Peyer's patch (tissue), 4 donors: Measurements from ENCODE around the gene GNAZ. TPM values are rescaled to one million over a fixed set of nuclear protein-coding genes. Genes with fewer than 3 reads are reported as not detected.

Experiments used
- DNase-seq, 3 donors: peaks; one replicate each; pipeline ENCODE4 v3.0.0-alpha.2; 2017 to 2019
- H3K27ac ChIP-seq, 4 donors: fragments of 200-600 bp; sonication (generic); one replicate each; pipeline ENCODE4 v1.5.1; 2016 to 2019
- H3K27me3 ChIP-seq, 2 donors: fragments of 200-600 bp; sonication (generic); one replicate each; pipeline ENCODE4 v1.5.1; 2019
- H3K36me3 ChIP-seq, 3 donors: fragments of 200-600 bp; sonication (generic); one replicate each; pipeline ENCODE4 v1.5.1; 2016 to 2019
- H3K4me1 ChIP-seq, 4 donors: fragments of 200-600 bp; sonication (generic); one replicate each; pipeline ENCODE4 v1.5.1; 2016 to 2019
- H3K4me3 ChIP-seq, 4 donors: fragments of 200-600 bp; sonication (generic); 1 replicate in 3 of 4; 2 replicates in 1 of 4; pipeline ENCODE4 v1.5.1; 2016 to 2019; ENCODE audit warnings: mild to moderate bottlenecking in 1 of 4
- H3K9me3 ChIP-seq, 4 donors: fragments of 200-600 bp; sonication (generic); one replicate each; pipeline ENCODE4 v1.5.1; 2016 to 2019; ENCODE audit warnings: mild to moderate bottlenecking in 1 of 4
- CTCF ChIP-seq, 6 experiments: fragments of 450-650 bp in 4 of 6; fragments of 200-600 bp in 2 of 6; sonication (generic) in 1 of 6; IDR thresholded peaks; one replicate each; pipeline ENCODE4 v1.5.1; 2017 to 2019; ENCODE audit warnings: antibody characterized with exemption in 6 of 6, mild to moderate bottlenecking in 3 of 6, moderate library complexity in 1 of 6
- POLR2A ChIP-seq, 2 donors: fragments of 450-650 bp; IDR thresholded peaks; one replicate each; pipeline ENCODE4 v1.5.1; 2017; ENCODE audit warnings: antibody characterized with exemption in 2 of 2, mild to moderate bottlenecking in 2 of 2, moderate library complexity in 2 of 2
- total RNA-seq, 4 donors: library from RNA; depleted of rRNA; stranded (reverse); fragments of >200 nt; gene quantifications; one replicate each; pipeline ENCODE4 v1.1.0, GENCODE V29; 2016

GNAZ gene
- total RNA-seq, 4 donors from 2014 or later = 0.35 to 3.5 (median 1.9) TPM

GRCh38 chr22:23086263-23086662 is 15.9 kb downstream of the GNAZ start:
- TF ChIP-seq CTCF (IDR thresholded peaks at IDR 0.05) = no peak
- no peak for TF ChIP-seq POLR2A (IDR thresholded peaks at IDR 0.05)

GRCh38 chr22:23086787-23087186 is 16.5 kb downstream of the GNAZ start:
- Histone ChIP-seq H3K9me3 (no peaks in the 10 kb centered on the region), H3K4me3 (no peak overlapping the region), H3K36me3 (no peaks in the 10 kb centered on the region), H3K27ac (no peak overlapping the region), H3K4me1 (no peaks in the 10 kb centered on the region), H3K27me3 (no peaks in the 10 kb centered on the region)
- no peak for TF ChIP-seq CTCF (IDR thresholded peaks at IDR 0.05)
- no peak for TF ChIP-seq POLR2A (IDR thresholded peaks at IDR 0.05)
- no peak for DNase-seq

More at GRCh38 chr22:23086263-23086662, 15.9 kb downstream of the GNAZ start:
- no peak overlapping the region for H3K27ac ChIP-seq
- H3K9me3 ChIP-seq = no peaks in the 10 kb centered on the region
- H3K27me3 ChIP-seq = no peaks in the 10 kb centered on the region
- H3K4me3 ChIP-seq = no peak overlapping the region
- no peaks in the 10 kb centered on the region for H3K4me1 ChIP-seq
- DNase-seq = no peak
- H3K36me3 ChIP-seq = no peaks in the 10 kb centered on the region

- no peaks in the 10 kb centered on the region for H3K36me3 ChIP-seq
- no peak overlapping the region for H3K4me3 ChIP-seq
- DNase-seq = no peak
- TF ChIP-seq CTCF (IDR thresholded peaks at IDR 0.05) (no peak), POLR2A (IDR thresholded peaks at IDR 0.05) (no peak)
- no peaks in the 10 kb centered on the region for H3K9me3 ChIP-seq
- H3K27ac ChIP-seq = no peak overlapping the region
- H3K4me1 ChIP-seq = no peaks in the 10 kb centered on the region
- no peaks in the 10 kb centered on the region for H3K27me3 ChIP-seq
Measured at GRCh38 chr22:23088199-23088604, 17.9 kb downstream of the GNAZ start.

- Histone ChIP-seq H3K27me3 (no peaks in the 10 kb centered on the region), H3K36me3 (no peaks in the 10 kb centered on the region), H3K9me3 (no peaks in the 10 kb centered on the region), H3K4me3 (no peak overlapping the region), H3K27ac (no peak overlapping the region), H3K4me1 (no peaks in the 10 kb centered on the region)
- TF ChIP-seq POLR2A (IDR thresholded peaks at IDR 0.05) = no peak
- no peak for TF ChIP-seq CTCF (IDR thresholded peaks at IDR 0.05)
- DNase-seq = no peak
Measured at GRCh38 chr22:23089010-23089409, 18.7 kb downstream of the GNAZ start.

- TF ChIP-seq CTCF (IDR thresholded peaks at IDR 0.05) = no peak
- TF ChIP-seq POLR2A (IDR thresholded peaks at IDR 0.05) = no peak
- no peaks in the 10 kb centered on the region for H3K4me1 ChIP-seq
- no peak overlapping the region for H3K4me3 ChIP-seq
- no peaks in the 10 kb centered on the region for H3K9me3 ChIP-seq
- no peaks in the 10 kb centered on the region for H3K27me3 ChIP-seq
- no peak for DNase-seq
- no peak overlapping the region for H3K27ac ChIP-seq
- H3K36me3 ChIP-seq = no peaks in the 10 kb centered on the region
Measured at GRCh38 chr22:23089633-23090456, 19.5 kb downstream of the GNAZ start.
